Tibial artery (tissue), 4 donors: ENCODE measurements around the gene CHP2.

Source experiments
- DNase-seq, 2 donors: peaks; one replicate each; pipeline ENCODE4 v3.0.0-alpha.2; 2019
- H3K27ac ChIP-seq, 2 donors: fragments of 200-600 bp; sonication (generic) in 1 of 2; 1 replicate in 1 of 2; 2 replicates in 1 of 2; pipeline ENCODE4 v1.5.1; 2018 to 2019; ENCODE audit warnings: mild to moderate bottlenecking in 1 of 2
- H3K27me3 ChIP-seq, 2 donors: fragments of 200-600 bp; sonication (generic) in 1 of 2; one replicate each; pipeline versions ENCODE4 v1.5.1 to v1.6.0; 2016 to 2019
- H3K36me3 ChIP-seq, 3 donors: fragments of 200-600 bp; sonication (generic) in 2 of 3; one replicate each; pipeline ENCODE4 v1.5.1; 2016 to 2019; ENCODE audit warnings: mild to moderate bottlenecking in 2 of 3
- H3K4me1 ChIP-seq, 4 donors: fragments of 200-600 bp; sonication (generic) in 2 of 4; 1 replicate in 3 of 4; 2 replicates in 1 of 4; pipeline ENCODE4 v1.5.1; 2016 to 2019
- H3K4me3 ChIP-seq, 2 donors: fragments of 200-600 bp; sonication (generic) in 1 of 2; 1 replicate in 1 of 2; 2 replicates in 1 of 2; pipeline ENCODE4 v1.5.1; 2018 to 2019; ENCODE audit warnings: mild to moderate bottlenecking in 2 of 2
- H3K9me3 ChIP-seq, 3 donors: fragments of 200-600 bp; sonication (generic) in 1 of 3; one replicate each; pipeline ENCODE4 v1.5.1; 2016 to 2019
- intact Hi-C: fragments of 100-400 bp; cut with DNase I; formaldehyde crosslinking; loops from one replicate; pipeline ENCODE4 v1.15.0; 2023; ENCODE audit warnings: low total_unique reads
- TF ChIP-seq, protein P1 (sequence below), 2 experiments: fragments of 200-600 bp in 1 of 2; fragments of 450-650 bp in 1 of 2; IDR thresholded peaks; one replicate each; pipeline ENCODE4 v1.5.1; 2017 to 2019; ENCODE audit warnings: antibody characterized with exemption in 2 of 2, mild to moderate bottlenecking in 1 of 2, moderate library complexity in 1 of 2

The CHP2 gene

DNA sequence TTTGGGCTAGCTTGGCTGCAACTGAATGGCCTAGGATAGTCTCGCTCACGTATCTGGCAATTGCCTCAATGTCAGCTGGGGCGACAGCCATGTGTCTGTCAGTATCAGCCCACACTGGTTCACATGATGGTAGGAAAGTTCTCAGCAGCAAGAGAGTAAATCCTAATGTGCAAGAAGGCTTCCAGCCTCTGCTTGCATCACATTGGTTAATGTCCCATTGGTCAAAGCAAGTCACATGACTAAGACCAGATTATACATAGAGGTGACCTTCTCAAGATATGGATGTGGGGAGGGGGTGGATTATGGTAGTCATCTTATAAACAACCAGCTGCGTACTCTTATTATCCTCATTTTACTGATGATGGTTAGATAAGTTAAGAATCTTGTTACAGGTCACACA lies 31.0 kb downstream of the CHP2 start:
- Histone ChIP-seq H3K36me3 (no peaks in the 10 kb centered on the region), H3K9me3 (no peaks in the 10 kb centered on the region), H3K4me3 (no peak overlapping the region), H3K27me3 (peaks cover 0 to 10% of the 10 kb centered on the region in 2 donors), H3K27ac (no peak overlapping the region), H3K4me1 (no peaks in the 10 kb centered on the region)
- TF ChIP-seq, protein P1, sequence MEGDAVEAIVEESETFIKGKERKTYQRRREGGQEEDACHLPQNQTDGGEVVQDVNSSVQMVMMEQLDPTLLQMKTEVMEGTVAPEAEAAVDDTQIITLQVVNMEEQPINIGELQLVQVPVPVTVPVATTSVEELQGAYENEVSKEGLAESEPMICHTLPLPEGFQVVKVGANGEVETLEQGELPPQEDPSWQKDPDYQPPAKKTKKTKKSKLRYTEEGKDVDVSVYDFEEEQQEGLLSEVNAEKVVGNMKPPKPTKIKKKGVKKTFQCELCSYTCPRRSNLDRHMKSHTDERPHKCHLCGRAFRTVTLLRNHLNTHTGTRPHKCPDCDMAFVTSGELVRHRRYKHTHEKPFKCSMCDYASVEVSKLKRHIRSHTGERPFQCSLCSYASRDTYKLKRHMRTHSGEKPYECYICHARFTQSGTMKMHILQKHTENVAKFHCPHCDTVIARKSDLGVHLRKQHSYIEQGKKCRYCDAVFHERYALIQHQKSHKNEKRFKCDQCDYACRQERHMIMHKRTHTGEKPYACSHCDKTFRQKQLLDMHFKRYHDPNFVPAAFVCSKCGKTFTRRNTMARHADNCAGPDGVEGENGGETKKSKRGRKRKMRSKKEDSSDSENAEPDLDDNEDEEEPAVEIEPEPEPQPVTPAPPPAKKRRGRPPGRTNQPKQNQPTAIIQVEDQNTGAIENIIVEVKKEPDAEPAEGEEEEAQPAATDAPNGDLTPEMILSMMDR (IDR thresholded peaks at IDR 0.05) = no peak
- DNase-seq = no peak
- intact Hi-C loops = no loop called here

DNA sequence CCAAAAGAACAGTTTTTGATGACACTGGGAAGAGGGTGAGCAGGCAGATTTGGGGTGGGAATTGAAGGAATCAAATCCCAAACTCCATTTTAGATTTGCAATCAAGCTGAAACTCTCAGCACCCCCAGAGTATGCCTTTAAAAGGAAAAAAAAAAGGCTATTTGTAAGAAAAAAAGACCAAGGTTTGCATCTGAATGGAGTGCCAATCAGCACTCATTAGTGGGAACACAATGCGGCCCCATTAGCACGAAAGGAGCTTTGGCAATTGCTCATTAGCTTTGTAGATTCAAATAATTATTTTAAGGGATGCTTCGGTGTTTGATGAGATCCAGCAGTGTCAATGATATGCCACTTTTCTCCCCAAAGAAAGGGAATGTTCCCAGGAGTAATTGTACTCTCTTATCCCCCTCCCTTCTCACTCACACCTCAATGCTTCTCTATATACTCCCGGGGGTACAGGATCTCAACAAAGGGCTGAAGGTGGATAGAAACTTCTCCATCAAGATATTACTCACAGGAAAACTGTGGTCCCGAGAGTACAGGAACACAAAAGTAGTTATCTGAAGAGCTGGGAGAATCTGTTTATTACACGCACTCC lies 32.2 kb downstream of the CHP2 start:
- Histone ChIP-seq H3K27ac (no peak overlapping the region), H3K4me3 (no peak overlapping the region), H3K4me1 (no peaks in the 10 kb centered on the region), H3K27me3 (peaks cover 0 to 10% of the 10 kb centered on the region in 2 donors), H3K36me3 (no peaks in the 10 kb centered on the region), H3K9me3 (no peaks in the 10 kb centered on the region)
- TF ChIP-seq, protein P1 (IDR thresholded peaks at IDR 0.05) = no peak
- intact Hi-C loops = no loop called here
- DNase-seq = no peak

DNA sequence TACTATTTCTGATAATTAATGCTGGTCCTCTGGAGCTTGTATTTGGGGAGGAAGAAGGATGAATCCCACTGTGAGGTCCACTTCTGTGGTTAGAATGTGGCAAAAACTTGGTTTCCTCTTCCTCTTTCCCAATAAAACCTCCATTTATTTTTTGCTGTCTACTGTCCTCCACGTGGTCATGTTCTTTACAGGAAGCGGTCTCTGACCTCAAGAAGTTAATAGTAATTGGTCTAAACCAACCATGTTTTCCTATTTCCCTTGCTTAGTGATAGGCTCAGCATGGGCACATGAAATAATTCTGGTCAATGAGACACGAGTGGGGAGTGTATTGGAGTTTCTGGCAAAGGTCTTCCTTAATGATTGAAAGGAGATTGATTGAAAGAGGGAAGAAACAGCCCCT lies 33.9 kb downstream of the CHP2 start:
- no peaks in the 10 kb centered on the region for H3K36me3 ChIP-seq
- no peak overlapping the region for H3K4me3 ChIP-seq
- H3K27ac ChIP-seq = no peak overlapping the region
- H3K27me3 ChIP-seq = peaks cover 0 to 10% of the 10 kb centered on the region in 2 donors
- H3K9me3 ChIP-seq = no peaks in the 10 kb centered on the region
- intact Hi-C loops = no loop called here
- no peak for DNase-seq
- TF ChIP-seq, protein P1 (IDR thresholded peaks at IDR 0.05) = no peak
- no peaks in the 10 kb centered on the region for H3K4me1 ChIP-seq

DNA sequence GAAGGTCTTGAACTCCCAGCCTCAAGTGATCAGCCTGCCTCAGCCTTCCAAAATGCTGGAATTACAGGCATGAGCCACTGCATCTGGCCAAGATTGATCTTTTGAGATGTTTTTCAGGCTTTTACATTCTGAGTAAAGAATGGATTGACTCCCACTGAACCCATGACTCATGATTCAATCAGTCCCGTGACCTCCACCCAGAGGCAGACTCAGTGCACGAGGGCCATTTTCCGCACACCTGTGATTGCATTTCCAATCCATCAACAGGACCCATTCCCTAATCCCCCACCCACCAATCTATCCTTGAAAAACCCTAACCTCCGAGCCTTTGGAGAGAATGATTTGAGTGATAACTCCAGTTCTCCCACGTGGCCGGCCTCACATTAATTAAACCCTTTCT lies 40.6 kb downstream of the CHP2 start:
- Histone ChIP-seq H3K4me1 (no peaks in the 10 kb centered on the region), H3K27me3 (peaks cover 0 to 12% of the 10 kb centered on the region in 2 donors), H3K36me3 (no peaks in the 10 kb centered on the region), H3K4me3 (no peak overlapping the region), H3K9me3 (no peaks in the 10 kb centered on the region), H3K27ac (no peak overlapping the region)
- intact Hi-C loops = no loop called here
- DNase-seq = no peak
- TF ChIP-seq, protein P1 (IDR thresholded peaks at IDR 0.05) = no peak

DNA sequence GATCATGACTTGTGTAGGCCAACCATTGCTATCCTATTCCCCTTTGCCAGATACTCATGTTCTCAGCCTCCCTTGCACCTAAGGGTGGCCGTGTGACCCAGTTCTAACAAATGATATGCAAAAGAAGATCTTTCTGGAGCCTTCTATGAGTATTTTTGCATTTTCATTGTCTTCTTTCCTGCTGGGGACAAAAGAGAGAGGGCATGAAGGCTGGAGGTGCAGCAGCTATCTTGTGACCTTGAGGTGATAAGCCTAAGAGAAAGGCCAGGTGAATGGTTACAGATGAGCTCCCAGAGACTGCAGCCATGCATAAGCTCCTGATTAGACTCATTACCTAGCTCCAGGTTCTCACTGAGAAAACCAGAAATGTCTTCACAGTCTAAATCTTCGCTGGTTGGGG lies 42.1 kb downstream of the CHP2 start:
- Histone ChIP-seq H3K9me3 (no peaks in the 10 kb centered on the region), H3K4me3 (no peak overlapping the region), H3K27ac (no peak overlapping the region), H3K36me3 (no peaks in the 10 kb centered on the region), H3K4me1 (no peaks in the 10 kb centered on the region), H3K27me3 (peaks cover 0 to 15% of the 10 kb centered on the region in 2 donors)
- intact Hi-C loops = no loop called here
- DNase-seq = no peak
- TF ChIP-seq, protein P1 (IDR thresholded peaks at IDR 0.05) = no peak

DNA sequence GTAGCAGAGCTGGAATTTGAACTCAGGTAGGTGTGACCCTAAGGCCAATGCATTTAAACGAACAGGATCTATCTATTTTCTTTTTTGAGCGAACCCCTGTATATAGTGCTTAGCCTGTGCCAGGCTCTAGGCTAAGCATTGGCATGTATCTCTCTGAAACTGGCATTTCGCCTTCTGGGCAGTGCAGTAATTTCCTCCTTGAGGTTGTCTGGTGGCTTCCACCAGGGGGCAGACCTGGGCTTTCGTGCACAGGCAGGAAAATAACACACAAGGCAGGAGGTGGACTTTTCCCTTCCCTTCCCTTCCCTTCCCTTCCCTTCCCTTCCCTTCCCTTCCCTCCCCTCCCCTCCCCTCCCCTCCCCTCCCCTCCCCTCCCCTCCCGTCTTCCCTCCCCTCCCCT lies 46.6 kb downstream of the CHP2 start:
- Histone ChIP-seq H3K27me3 (peaks cover 0 to 15% of the 10 kb centered on the region in 2 donors), H3K4me3 (no peak overlapping the region), H3K36me3 (no peaks in the 10 kb centered on the region), H3K4me1 (peaks cover 0 to 10% (median 0%) of the 10 kb centered on the region in 4 donors), H3K27ac (no peak overlapping the region), H3K9me3 (no peaks in the 10 kb centered on the region)
- TF ChIP-seq, protein P1 (IDR thresholded peaks at IDR 0.05) = peak; percentile 49 to 60
- intact Hi-C loops = loop anchor here (5.0 kb wide), 2 partner anchors 211 to 236 kb away; no protein-coding TSS in a partner anchor
- peak; percentile 66 to 80 for DNase-seq
